BLaER1 (cell line): ENCODE measurements around the gene INTS1.
A peak's percentile ranks its signal among the peaks of the same experiment; 100 is the strongest.

Experiments
- H3K27ac ChIP-seq: shearing (Covaris generic); formaldehyde crosslinking; 2 replicates; pipeline ENCODE4 v1.8.1; 2022
- H3K27me3 ChIP-seq: shearing (Covaris generic); formaldehyde crosslinking; 2 replicates; pipeline ENCODE4 v1.8.1; 2022
- H3K36me3 ChIP-seq: shearing (Covaris generic); formaldehyde crosslinking; 2 replicates; pipeline ENCODE4 v1.8.1; 2022
- H3K4me1 ChIP-seq: shearing (Covaris generic); formaldehyde crosslinking; 2 replicates; pipeline ENCODE4 v1.8.1; 2022
- H3K4me2 ChIP-seq: shearing (Covaris generic); formaldehyde crosslinking; 2 replicates; pipeline ENCODE4 v1.8.1; 2022
- H3K4me3 ChIP-seq: shearing (Covaris generic); formaldehyde crosslinking; 2 replicates; pipeline ENCODE4 v1.8.1; 2022
- H3K9ac ChIP-seq: shearing (Covaris generic); formaldehyde crosslinking; 2 replicates; pipeline ENCODE4 v1.8.1; 2022
- H3K9me3 ChIP-seq: shearing (Covaris generic); formaldehyde crosslinking; 2 replicates; pipeline ENCODE4 v1.8.1; 2022
- H4K20me1 ChIP-seq: shearing (Covaris generic); formaldehyde crosslinking; 2 replicates; pipeline ENCODE4 v1.8.1; 2022
- Cebpa-rat ChIP-seq: shearing (Covaris generic); IDR thresholded peaks from 2 replicates; pipeline ENCODE4 v1.8.1; 2022

The INTS1 gene

GRCh38 chr7:1455241-1455939, 48.8 kb downstream of the INTS1 start:
- H3K27ac ChIP-seq = no peak overlapping the region
- H3K4me2 ChIP-seq = no peak overlapping the region; the same call in 1 of the 2 replicates
- no peaks in the 10 kb centered on the region for H3K36me3 ChIP-seq
- peaks cover 22% of the 10 kb centered on the region for H3K27me3 ChIP-seq
- H3K4me1 ChIP-seq = peaks cover 69% of the 10 kb centered on the region
- H3K9ac ChIP-seq = no peak overlapping the region
- TF ChIP-seq Cebpa-rat = no peak
- H3K4me3 ChIP-seq = no peak overlapping the region
- no peaks in the 10 kb centered on the region for H3K9me3 ChIP-seq
- H4K20me1 ChIP-seq = peaks cover 28% of the 10 kb centered on the region

- no peaks in the 10 kb centered on the region for H3K9me3 ChIP-seq
- no peaks in the 10 kb centered on the region for H3K36me3 ChIP-seq
- peaks cover 67% of the 10 kb centered on the region for H3K4me1 ChIP-seq
- TF ChIP-seq Cebpa-rat = no peak
- no peak overlapping the region for H3K9ac ChIP-seq
- no peak overlapping the region for H3K4me3 ChIP-seq
- H4K20me1 ChIP-seq = peaks cover 28% of the 10 kb centered on the region
- H3K27ac ChIP-seq = no peak overlapping the region
- peak overlapping the region; percentile 30; the same call in 1 of the 2 replicates for H3K4me2 ChIP-seq
- peaks cover 22% of the 10 kb centered on the region for H3K27me3 ChIP-seq
Observed at GRCh38 chr7:1454542-1454941, 49.6 kb downstream of the INTS1 start.

GRCh38 chr7:1452205-1452604, 52.0 kb downstream of the INTS1 start:
- peaks cover 7% of the 10 kb centered on the region; the same call in 1 of the 2 replicates for H3K27me3 ChIP-seq
- H3K27ac ChIP-seq = no peak overlapping the region
- no peak overlapping the region for H3K4me3 ChIP-seq
- peaks cover 47% of the 10 kb centered on the region for H3K4me1 ChIP-seq
- TF ChIP-seq Cebpa-rat = no peak
- no peak overlapping the region for H3K9ac ChIP-seq
- no peaks in the 10 kb centered on the region for H3K36me3 ChIP-seq
- peak overlapping the region; percentile 64 for H3K4me2 ChIP-seq
- 0 out of 2 replicates have a peak, but pooled peaks cover 11% of the 10 kb centered on the region for H4K20me1 ChIP-seq
- no peaks in the 10 kb centered on the region for H3K9me3 ChIP-seq

- no peaks in the 10 kb centered on the region for H3K9me3 ChIP-seq
- peaks cover 39% of the 10 kb centered on the region for H3K4me1 ChIP-seq
- no peaks in the 10 kb centered on the region for H3K27me3 ChIP-seq
- peak overlapping the region; percentile 64 for H3K4me2 ChIP-seq
- TF ChIP-seq Cebpa-rat = no peak
- H4K20me1 ChIP-seq = 0 out of 2 replicates have a peak, but pooled peaks cover 11% of the 10 kb centered on the region
- 0 out of 2 replicates have a peak overlapping the region, but pooled peaks have one; percentile 9 for H3K27ac ChIP-seq
- 0 out of 2 replicates have a peak overlapping the region, but pooled peaks have one; percentile 19 for H3K9ac ChIP-seq
- no peaks in the 10 kb centered on the region for H3K36me3 ChIP-seq
- H3K4me3 ChIP-seq = no peak overlapping the region
Observed at GRCh38 chr7:1450987-1451386, 53.2 kb downstream of the INTS1 start.

- H3K9ac ChIP-seq = no peak overlapping the region
Observed at GRCh38 chr7:1450431-1450830, 53.8 kb downstream of the INTS1 start.

GRCh38 chr7:1449951-1450350, 54.2 kb downstream of the INTS1 start:
- Histone ChIP-seq H3K27ac (no peak overlapping the region), H3K4me1 (peaks cover 30% of the 10 kb centered on the region), H3K9ac (no peak overlapping the region), H3K4me3 (no peak overlapping the region), H3K9me3 (no peaks in the 10 kb centered on the region), H3K36me3 (no peaks in the 10 kb centered on the region), H3K27me3 (no peaks in the 10 kb centered on the region), H3K4me2 (no peak overlapping the region), H4K20me1 (0 out of 2 replicates have a peak, but pooled peaks cover 11% of the 10 kb centered on the region)
- TF ChIP-seq Cebpa-rat = no peak

More at GRCh38 chr7:1450431-1450830, 53.8 kb downstream of the INTS1 start:
- Histone ChIP-seq H3K36me3 (no peaks in the 10 kb centered on the region), H3K27me3 (no peaks in the 10 kb centered on the region), H4K20me1 (0 out of 2 replicates have a peak, but pooled peaks cover 11% of the 10 kb centered on the region), H3K4me1 (peaks cover 35% of the 10 kb centered on the region), H3K27ac (0 out of 2 replicates have a peak overlapping the region, but pooled peaks have one; percentile 9), H3K9me3 (no peaks in the 10 kb centered on the region), H3K4me3 (no peak overlapping the region), H3K4me2 (peak overlapping the region; percentile 64)
- no peak for TF ChIP-seq Cebpa-rat

GRCh38 chr7:1449501-1449900, 54.7 kb downstream of the INTS1 start:
- Histone ChIP-seq H3K4me2 (no peak overlapping the region), H3K9ac (no peak overlapping the region)

GRCh38 chr7:1448958-1449357, 55.2 kb downstream of the INTS1 start:
- H3K9ac ChIP-seq = no peak overlapping the region
- H3K27me3 ChIP-seq = no peaks in the 10 kb centered on the region
- H3K4me2 ChIP-seq = no peak overlapping the region
- H3K9me3 ChIP-seq = no peaks in the 10 kb centered on the region
- peaks cover 23% of the 10 kb centered on the region for H3K4me1 ChIP-seq
- TF ChIP-seq Cebpa-rat = no peak
- H3K27ac ChIP-seq = no peak overlapping the region
- H3K36me3 ChIP-seq = no peaks in the 10 kb centered on the region
- 0 out of 2 replicates have a peak, but pooled peaks cover 11% of the 10 kb centered on the region for H4K20me1 ChIP-seq
- no peak overlapping the region for H3K4me3 ChIP-seq

More at GRCh38 chr7:1449501-1449900, 54.7 kb downstream of the INTS1 start:
- H3K27ac ChIP-seq = no peak overlapping the region
- H3K9me3 ChIP-seq = no peaks in the 10 kb centered on the region
- 0 out of 2 replicates have a peak, but pooled peaks cover 11% of the 10 kb centered on the region for H4K20me1 ChIP-seq
- H3K4me3 ChIP-seq = no peak overlapping the region
- no peaks in the 10 kb centered on the region for H3K36me3 ChIP-seq
- H3K4me1 ChIP-seq = peaks cover 25% of the 10 kb centered on the region
- TF ChIP-seq Cebpa-rat = no peak
- no peaks in the 10 kb centered on the region for H3K27me3 ChIP-seq

- H3K27me3 ChIP-seq = no peaks in the 10 kb centered on the region
- H3K4me3 ChIP-seq = no peak overlapping the region
- no peaks in the 10 kb centered on the region for H3K36me3 ChIP-seq
- no peak overlapping the region for H3K27ac ChIP-seq
- no peak overlapping the region for H3K4me2 ChIP-seq
- peaks cover 25% of the 10 kb centered on the region for H3K4me1 ChIP-seq
- no peak overlapping the region for H3K9ac ChIP-seq
- H3K9me3 ChIP-seq = no peaks in the 10 kb centered on the region
- no peak for TF ChIP-seq Cebpa-rat
- 0 out of 2 replicates have a peak, but pooled peaks cover 11% of the 10 kb centered on the region for H4K20me1 ChIP-seq
Observed at GRCh38 chr7:1447551-1448244, 56.5 kb downstream of the INTS1 start.

GRCh38 chr7:1447112-1447511, 57.1 kb downstream of the INTS1 start:
- Histone ChIP-seq H3K9me3 (no peaks in the 10 kb centered on the region), H3K36me3 (no peaks in the 10 kb centered on the region), H3K27me3 (no peaks in the 10 kb centered on the region), H3K4me3 (no peak overlapping the region), H3K27ac (no peak overlapping the region), H3K9ac (no peak overlapping the region), H3K4me2 (no peak overlapping the region), H3K4me1 (peaks cover 28% of the 10 kb centered on the region), H4K20me1 (0 out of 2 replicates have a peak, but pooled peaks cover 11% of the 10 kb centered on the region)
- no peak for TF ChIP-seq Cebpa-rat
